Esophagus muscularis mucosa (tissue), 4 donors: ENCODE results near the gene RNH1. TPM values are rescaled to one million over a fixed set of nuclear protein-coding genes. Genes with fewer than 3 reads are reported as not detected.

Source experiments
- DNase-seq: peaks from one replicate; pipeline ENCODE4 v3.0.0-alpha.2; 2017; ENCODE audit errors: extremely low spot score
- H3K27ac ChIP-seq, 4 donors: fragments of 200-600 bp; sonication (generic); replicated peaks in 1 of 4; 1 replicate in 3 of 4; 2 replicates in 1 of 4; pipeline ENCODE4 v1.5.1; 2016 to 2019; ENCODE audit warnings: mild to moderate bottlenecking in 1 of 4
- H3K27me3 ChIP-seq, 4 donors: fragments of 200-600 bp; sonication (generic); one replicate each; pipeline versions ENCODE4 v1.5.1 to v1.6.0; 2016 to 2019
- H3K36me3 ChIP-seq, 4 donors: fragments of 200-600 bp; sonication (generic); one replicate each; pipeline ENCODE4 v1.5.1; 2016 to 2019
- H3K4me1 ChIP-seq, 4 donors: fragments of 200-600 bp; sonication (generic); one replicate each; pipeline ENCODE4 v1.5.1; 2016 to 2019
- H3K4me3 ChIP-seq, 4 donors: fragments of 200-600 bp; sonication (generic); 1 replicate in 2 of 4; 2 replicates in 2 of 4; pipeline ENCODE4 v1.5.1; 2016 to 2019; ENCODE audit warnings: mild to moderate bottlenecking in 4 of 4, moderate library complexity in 1 of 4
- H3K9me3 ChIP-seq, 4 donors: fragments of 200-600 bp; sonication (generic); 1 replicate in 3 of 4; 2 replicates in 1 of 4; pipeline ENCODE4 v1.5.1; 2016 to 2019
- CTCF ChIP-seq, 3 experiments: fragments of 200-600 bp in 2 of 3; fragments of 450-650 bp in 1 of 3; sonication (generic) in 2 of 3; IDR thresholded peaks; one replicate each; pipeline ENCODE4 v1.5.1; 2017 to 2019; ENCODE audit warnings: antibody characterized with exemption in 3 of 3, mild to moderate bottlenecking in 2 of 3, moderate library complexity in 1 of 3
- EP300 ChIP-seq: sonication (generic); formaldehyde crosslinking; IDR thresholded peaks from one replicate; pipeline ENCODE4 v1.6.1; 2017; ENCODE audit warnings: antibody characterized with exemption
- POLR2A ChIP-seq: fragments of 450-650 bp; IDR thresholded peaks from one replicate; pipeline ENCODE4 v1.6.1; 2017; ENCODE audit warnings: antibody characterized with exemption, moderate library complexity, mild to moderate bottlenecking, low read depth
- POLR2AphosphoS5 ChIP-seq, 2 donors: sonication (generic); formaldehyde crosslinking; IDR thresholded peaks; one replicate each; pipeline ENCODE4 v1.6.1; 2017; ENCODE audit warnings: antibody characterized with exemption in 2 of 2
- WGBS: methylation state at CpG from one replicate; pipeline ENCODE4 v1.1.5; 2018; 5-methylcytosine and 5-hydroxymethylcytosine counted together
- intact Hi-C: fragments of 100-400 bp; cut with DNase I; formaldehyde crosslinking; loops from one replicate; pipeline ENCODE4 v1.15.1; 2023
- total RNA-seq, 4 donors: library from RNA; depleted of rRNA; stranded (reverse); fragments of >200 nt; gene quantifications; one replicate each; pipeline versions ENCODE4 v1.1.0 to v1.2.1, GENCODE V29; 2016

The RNH1 gene
- total RNA-seq, 4 donors from 2014 or later, result 280 to 367 (median 334) TPM

- H3K4me1 ChIP-seq, result peaks cover under 1 to 24% (median 9%) of the 10 kb centered on the region in 4 donors
- H3K36me3 ChIP-seq, result peaks cover 17 to 60% (median 36%) of the 10 kb centered on the region in 4 donors
- TF ChIP-seq CTCF (IDR thresholded peaks at IDR 0.05) (no peak), POLR2A (no peak), EP300 (no peak), POLR2AphosphoS5 (IDR thresholded peaks at IDR 0.05) (no peak)
- 74% methylated on average over 23 of the region's 23 CpGs for WGBS
- H3K27ac ChIP-seq, result no peak overlapping the region
- no peaks in the 10 kb centered on the region for H3K27me3 ChIP-seq
- no peak overlapping the region for H3K4me3 ChIP-seq
- DNase-seq, result no peak
- intact Hi-C loops, result no loop called here
- H3K9me3 ChIP-seq, result no peaks in the 10 kb centered on the region
Measured at GRCh38 chr11:457111-457760, 49.8 kb downstream of the RNH1 start.

GRCh38 chr11:456533-456932, 50.5 kb downstream of the RNH1 start:
- H3K4me3 ChIP-seq, result no peak overlapping the region
- no peaks in the 10 kb centered on the region for H3K27me3 ChIP-seq
- WGBS, result 75% methylated on average over 7 of the region's 7 CpGs
- H3K36me3 ChIP-seq, result peaks cover 11 to 55% (median 32%) of the 10 kb centered on the region in 4 donors
- intact Hi-C loops, result no loop called here
- TF ChIP-seq POLR2A (no peak), EP300 (no peak), CTCF (IDR thresholded peaks at IDR 0.05) (no peak)
- no peak overlapping the region for H3K27ac ChIP-seq
- H3K9me3 ChIP-seq, result no peaks in the 10 kb centered on the region
- peaks cover 8 to 24% (median 16%) of the 10 kb centered on the region in 4 donors for H3K4me1 ChIP-seq
- no peak for DNase-seq

- intact Hi-C loops, result no loop called here
- peaks cover 6 to 47% (median 25%) of the 10 kb centered on the region in 4 donors for H3K36me3 ChIP-seq
- DNase-seq, result no peak
- no peaks in the 10 kb centered on the region for H3K9me3 ChIP-seq
- no peak overlapping the region for H3K27ac ChIP-seq
- H3K4me1 ChIP-seq, result peaks cover 17 to 28% (median 23%) of the 10 kb centered on the region in 4 donors
- H3K27me3 ChIP-seq, result no peaks in the 10 kb centered on the region
- no peak for TF ChIP-seq POLR2A
- TF ChIP-seq CTCF (IDR thresholded peaks at IDR 0.05), result no peak
- no peak for TF ChIP-seq EP300
- no peak for TF ChIP-seq POLR2AphosphoS5 (IDR thresholded peaks at IDR 0.05)
- 92% methylated on average over 23 of the region's 23 CpGs for WGBS
- no peak overlapping the region for H3K4me3 ChIP-seq
Measured at GRCh38 chr11:455566-456147, 51.4 kb downstream of the RNH1 start.

- peaks cover 18 to 29% (median 21%) of the 10 kb centered on the region in 4 donors for H3K4me1 ChIP-seq
- peaks cover 0 to 40% (median 22%) of the 10 kb centered on the region in 4 donors for H3K36me3 ChIP-seq
- H3K4me3 ChIP-seq, result no peak overlapping the region
- DNase-seq, result no peak
- H3K9me3 ChIP-seq, result no peaks in the 10 kb centered on the region
- WGBS, result 78% methylated on average over 9 of the region's 14 CpGs
- intact Hi-C loops, result loop anchor here (5.0 kb wide), 3 partner anchors 47 to 153 kb away; no protein-coding TSS in a partner anchor
- no peak overlapping the region for H3K27ac ChIP-seq
- no peaks in the 10 kb centered on the region for H3K27me3 ChIP-seq
- TF ChIP-seq POLR2AphosphoS5 (IDR thresholded peaks at IDR 0.05) (no peak), POLR2A (no peak), EP300 (no peak), CTCF (IDR thresholded peaks at IDR 0.05) (no peak)
Measured at GRCh38 chr11:454801-455565, 52.1 kb downstream of the RNH1 start.
